ENCODE data around the gene ADAM12.

The ADAM12 gene

DNA sequence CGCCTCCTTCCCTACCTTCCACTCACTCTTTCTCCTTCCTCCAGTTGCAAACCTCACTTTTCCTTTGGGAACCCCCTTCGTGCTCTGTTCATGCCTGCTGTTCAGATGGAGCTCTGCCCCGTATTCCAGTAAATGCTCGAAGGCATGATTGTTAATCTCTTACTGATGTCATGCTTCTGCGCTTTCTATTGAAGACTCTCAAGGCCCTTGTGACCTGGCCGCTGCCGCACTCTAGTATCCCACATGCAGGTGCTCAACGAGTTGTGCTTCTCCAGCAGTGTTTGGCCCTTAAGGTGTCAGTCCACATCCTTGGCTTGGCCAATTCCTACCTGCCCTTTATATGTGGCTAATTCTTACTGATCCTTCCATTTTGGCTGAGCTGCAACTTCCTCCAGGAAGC lies 158.6 kb downstream of the ADAM12 start:
- DNase-seq: no peak

DNA sequence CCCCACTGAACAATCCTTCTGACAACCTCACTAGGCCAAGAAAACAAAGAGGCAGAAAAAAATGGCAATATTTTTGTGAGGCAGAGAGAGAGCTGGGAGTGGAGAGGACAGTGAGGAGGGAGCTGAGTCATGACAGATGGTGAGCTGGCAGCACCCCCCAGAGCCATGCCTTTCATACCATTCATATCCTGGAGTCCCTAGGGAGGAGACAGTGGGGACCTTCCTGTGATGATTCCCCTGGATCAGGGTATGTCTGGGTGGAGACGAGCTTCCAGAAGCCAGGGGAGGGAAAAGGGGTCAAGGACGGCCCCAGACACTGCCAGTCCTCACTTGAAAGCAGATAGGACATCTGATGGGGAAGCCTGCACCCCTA lies 160.5 kb downstream of the ADAM12 start:
- DNase-seq: no peak

DNA sequence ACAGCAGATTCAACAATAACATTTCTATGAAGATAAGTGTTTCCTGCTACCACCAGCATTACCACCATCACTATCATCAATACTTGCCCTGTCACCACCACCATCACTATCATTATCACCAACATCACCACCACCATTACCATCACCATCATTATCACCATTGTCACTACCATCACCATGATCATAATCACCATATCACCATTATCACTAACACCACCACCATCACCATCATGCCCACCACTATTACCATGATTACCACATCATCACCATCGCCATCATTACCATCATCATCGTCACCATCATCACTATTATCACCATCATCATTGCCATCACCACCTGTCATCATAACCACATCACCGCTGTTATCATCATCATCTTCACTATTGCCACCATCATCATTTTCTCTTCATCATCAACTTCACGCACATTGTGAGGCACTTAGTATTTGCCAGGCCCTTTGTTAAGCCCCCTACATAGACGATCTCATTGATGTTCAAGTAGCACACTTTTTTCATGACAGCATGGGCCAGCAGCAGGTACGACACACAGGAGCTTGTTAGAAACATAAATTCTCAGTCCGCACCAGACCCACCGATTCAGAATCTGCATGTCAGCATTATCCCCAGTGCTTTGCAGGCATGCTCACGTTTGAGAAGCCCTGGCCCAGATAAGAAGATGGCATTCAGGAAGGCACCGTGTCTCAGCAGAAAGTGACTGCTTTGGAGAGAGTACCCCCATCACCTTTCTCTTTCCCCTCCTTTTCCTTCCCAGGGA lies 161.1 kb downstream of the ADAM12 start:
- no peak for DNase-seq

DNA sequence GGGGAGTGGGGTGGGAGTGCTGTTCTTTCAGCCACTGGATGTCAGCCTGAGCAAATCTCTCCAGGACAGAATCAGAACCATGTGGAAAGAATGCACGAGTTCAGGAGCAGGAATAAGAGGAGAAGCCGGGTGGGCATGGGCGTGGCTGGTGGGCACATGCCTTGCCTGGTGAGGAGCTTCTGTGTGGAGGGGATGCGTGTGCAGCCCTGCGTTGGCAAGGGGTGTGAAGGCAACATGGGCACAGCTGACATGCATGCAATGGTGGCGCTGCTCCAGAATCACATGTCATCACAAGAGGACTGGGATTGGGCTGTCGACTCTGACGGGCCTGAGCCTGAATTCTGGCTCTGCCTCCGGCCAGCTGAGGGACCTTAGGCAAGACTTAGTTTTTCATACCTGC lies 162.1 kb downstream of the ADAM12 start:
- DNase-seq: no peak

DNA sequence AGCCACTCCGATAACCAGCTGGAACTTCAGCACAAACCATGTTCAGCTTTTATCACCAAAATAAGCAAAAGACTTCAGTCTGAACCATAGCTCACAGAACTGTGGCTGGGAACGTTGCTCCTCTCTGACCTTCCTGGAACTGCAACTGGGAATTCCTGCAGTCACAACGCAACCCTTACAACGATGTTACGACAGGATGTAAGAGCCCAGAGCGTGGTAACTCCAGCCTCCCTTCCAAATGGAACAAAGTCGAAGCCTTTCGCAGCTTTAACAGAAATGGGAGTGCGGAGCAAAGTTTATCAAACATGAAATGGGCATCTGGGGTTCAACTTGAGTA lies 162.6 kb downstream of the ADAM12 start:
- no peak for DNase-seq

DNA sequence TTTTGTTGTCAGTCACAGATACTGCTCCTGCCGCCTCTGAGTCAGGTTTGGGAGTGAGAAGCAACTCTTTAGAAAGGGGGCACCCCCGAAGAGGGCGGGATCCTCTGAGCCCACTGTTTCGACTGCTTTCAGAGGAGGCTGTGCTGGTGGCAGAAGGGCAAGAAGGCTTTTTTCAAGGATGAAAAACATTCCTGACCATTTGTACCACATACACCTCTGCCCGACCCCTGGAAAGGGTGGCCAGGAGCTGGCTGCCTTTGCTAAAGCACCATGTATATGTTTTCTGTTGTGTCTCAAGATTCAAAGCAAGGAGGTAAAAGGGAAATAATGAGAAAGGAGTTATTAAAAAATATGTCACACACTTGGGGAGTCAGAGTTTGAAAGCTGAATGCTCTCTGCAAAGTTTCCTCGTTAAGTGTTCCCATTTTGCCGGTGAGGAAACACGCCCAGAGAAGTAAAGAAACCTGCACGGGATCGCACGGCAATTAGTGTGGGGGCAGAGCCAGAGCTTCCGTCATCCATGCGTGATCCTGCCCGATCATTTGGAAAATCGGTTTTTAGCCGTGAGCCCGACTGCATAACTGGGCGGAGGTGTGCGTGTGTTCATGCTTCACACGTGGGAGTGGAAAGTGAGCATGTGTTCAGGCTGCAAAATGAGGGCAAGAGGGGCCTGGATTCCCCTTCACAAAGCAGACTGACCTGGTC lies 163.2 kb downstream of the ADAM12 start:
- DNase-seq: no peak

DNA sequence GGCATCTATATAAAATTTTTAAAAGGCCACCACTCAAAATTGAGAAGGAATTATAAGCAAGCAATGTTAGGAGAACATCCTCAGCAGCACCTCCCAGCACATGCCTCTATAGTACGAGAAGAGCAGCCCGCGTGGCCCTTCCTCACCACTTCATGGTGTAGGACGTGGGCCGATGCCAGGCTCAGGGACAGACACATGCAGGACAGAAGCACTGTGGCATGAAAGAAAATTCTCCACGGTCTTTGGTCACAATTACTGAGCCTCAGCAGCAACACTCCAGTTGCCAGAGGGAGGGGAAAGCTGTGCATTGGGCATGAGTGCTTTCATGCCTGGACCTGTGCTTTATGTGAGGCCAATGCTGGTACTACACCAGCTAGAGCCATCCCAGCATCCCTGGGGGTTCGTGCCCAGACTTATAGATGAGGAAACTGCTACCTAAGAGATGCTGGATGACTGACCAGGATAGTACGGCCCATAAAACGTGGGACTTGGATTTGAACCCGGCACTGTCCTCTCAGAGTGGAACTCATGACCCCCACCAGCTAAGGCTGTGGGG lies 164.7 kb downstream of the ADAM12 start:
- DNase-seq: no peak

DNA sequence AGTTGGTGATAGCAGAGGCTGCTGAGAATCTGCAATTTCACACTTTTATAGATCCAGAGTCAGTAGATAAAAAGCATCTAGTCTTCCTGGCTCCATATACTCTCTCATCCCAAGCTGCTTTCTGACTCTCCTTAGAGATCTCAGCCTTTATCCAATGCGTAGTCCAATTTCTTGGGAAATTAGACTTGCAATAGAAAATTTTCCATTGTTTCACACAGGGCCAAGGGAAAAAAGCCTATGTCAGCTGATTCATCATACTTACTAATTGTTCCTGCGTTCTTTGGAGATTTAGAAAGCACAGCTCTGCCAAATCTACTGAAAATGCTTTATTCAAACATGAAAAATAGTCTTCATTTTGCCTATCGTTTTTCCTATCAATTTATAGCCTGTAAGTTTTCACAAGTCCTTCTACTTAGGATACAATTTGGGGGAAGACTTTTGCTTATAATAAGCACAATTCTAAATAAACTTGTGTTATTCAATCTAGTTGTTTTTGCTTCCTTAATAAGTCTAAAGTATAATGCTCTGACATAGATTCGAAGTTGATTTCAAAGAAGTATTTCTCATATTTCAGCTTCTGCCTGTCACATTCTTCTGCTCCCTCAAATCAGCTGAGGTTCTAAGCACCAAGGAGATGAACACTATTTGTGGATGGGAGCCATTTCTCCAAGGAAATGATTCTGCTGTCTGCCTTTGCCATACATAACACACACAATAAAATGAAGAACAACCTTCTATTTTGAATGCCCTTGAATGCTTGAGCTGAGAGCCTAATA lies 165.4 kb downstream of the ADAM12 start:
- DNase-seq: no peak

DNA sequence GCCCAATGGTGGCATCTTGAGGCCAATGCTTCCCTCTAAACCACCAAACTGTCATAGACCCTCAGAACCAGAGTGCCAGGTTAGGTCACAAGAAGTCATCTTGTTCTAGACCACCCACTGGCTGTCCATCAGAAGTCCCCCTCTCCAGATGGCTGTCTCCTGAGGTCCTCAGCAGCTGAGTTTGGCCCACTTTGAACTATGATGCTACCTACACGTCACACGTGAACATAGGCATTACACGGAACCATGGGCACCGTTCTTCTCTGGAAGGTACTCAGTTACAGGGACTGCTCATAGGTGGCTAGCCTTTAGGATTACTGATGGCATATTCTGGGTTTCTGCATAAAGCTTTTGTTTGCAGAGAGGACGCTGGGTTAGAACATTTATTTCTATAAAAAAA lies 166.4 kb downstream of the ADAM12 start:
- DNase-seq: no peak

DNA sequence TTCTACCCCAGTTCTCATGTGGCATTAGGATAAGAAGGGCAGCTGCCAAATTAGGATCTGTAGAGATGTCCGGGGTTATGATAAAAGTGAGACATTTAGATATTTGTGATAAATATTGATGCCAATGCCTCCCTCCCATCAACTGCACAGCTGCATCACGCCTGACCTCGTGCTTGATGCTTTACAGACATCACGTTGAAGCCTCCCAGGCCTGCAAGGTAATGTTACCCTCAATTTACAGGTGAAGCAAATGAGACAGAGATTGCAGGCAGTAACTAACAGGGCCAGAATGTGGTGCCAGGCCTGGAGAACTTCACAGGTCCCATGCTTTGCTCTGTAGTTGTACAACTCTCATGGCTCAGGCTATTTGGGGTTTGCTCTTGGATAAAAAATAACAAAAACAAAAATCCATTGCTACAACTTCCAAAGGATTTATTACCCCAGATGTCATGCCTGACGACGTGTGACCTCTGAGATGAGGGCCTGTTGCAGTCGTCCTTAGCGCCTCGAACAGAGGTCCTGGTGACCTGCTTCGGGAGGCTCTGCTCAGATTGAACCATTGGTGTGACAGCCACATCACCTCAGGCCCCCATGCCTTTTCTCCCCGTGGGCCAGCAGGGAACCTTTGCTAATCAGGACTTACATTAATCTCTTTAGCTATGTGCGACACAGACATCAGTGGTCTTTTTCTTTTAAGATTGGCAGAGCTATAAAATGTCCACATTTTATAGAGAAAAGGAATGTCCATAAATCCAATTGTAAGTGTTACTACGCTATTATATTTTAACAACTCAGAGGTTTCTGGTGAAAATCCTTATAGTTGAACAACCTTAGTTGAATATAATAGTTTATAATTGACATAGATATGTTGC lies 169.3 kb downstream of the ADAM12 start:
- no peak for DNase-seq

DNA sequence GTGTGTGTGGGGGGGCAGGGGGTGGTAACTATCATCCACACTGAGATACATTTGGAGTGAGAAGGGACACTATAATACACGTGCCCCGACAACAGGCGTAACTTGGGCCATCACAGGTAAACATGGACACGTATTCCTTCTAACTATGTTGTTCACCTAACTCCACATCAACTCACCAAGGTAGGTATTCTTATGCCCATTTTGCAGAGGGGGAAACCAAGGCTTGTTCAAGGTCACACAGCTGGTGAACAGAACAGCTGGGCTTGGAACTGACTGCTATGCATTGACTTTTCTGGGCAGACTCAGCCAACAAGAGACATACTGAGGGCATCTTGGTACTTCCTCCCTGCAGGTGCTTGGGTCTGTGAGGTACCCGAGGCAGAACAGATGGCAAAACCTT lies 170.1 kb downstream of the ADAM12 start:
- no peak for DNase-seq

DNA sequence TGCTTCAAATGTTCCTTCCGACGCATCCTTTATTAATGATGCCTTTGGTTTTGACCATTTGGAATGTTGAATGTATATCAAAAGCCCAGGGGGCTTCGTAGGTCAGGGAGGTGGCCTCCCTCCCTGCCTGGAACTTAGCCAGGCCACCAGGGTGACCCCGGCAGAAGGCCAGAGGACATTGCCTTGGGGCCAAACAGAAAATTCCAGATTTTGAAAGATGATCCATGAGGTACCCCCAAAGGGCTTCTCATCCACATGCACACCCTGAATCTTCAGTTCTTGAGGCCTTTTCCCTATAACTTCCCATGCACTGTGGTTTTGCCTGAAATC lies 171.7 kb downstream of the ADAM12 start:
- DNase-seq: no peak

DNA sequence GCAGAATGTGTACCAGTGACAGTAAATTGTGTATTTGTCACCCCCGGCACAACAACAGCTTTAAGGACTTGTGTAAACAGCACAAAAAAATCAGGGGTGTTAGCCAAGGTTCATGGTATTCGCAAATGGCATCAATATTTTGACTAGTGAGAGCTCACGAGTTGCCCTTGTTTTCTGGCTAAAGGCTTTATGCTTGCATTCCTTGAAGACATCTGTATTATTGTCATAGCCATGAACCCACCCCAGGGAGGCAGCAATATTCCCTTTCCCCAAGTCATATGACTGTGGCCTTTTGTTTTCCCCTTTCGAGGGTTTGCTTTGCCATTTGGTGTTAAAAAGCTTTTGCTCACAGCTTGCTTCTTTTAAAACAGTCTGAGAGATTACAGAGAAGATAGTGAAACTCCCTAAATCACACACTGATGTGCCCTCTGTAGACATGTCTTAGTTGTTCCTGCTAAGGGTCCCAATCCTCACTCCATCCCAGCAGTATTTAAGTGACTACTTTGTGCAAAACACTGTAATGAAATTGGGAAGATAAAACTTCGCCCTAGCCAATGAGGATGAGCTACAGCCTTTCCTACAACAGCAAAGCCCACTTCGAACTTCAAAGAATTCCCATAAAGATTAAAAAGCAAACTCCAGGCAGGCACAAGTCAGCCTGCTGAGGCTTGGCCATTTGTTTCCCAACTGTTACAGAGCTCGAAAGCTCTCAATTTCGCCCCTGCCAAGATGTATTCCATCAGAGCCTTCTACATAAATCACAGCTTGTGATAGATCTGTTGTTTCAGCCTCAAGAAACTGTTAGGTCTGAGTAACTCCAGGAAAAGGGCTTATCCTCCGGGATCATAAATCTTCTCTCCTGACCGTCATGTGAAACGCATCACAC lies 172.3 kb downstream of the ADAM12 start:
- no peak for DNase-seq

DNA sequence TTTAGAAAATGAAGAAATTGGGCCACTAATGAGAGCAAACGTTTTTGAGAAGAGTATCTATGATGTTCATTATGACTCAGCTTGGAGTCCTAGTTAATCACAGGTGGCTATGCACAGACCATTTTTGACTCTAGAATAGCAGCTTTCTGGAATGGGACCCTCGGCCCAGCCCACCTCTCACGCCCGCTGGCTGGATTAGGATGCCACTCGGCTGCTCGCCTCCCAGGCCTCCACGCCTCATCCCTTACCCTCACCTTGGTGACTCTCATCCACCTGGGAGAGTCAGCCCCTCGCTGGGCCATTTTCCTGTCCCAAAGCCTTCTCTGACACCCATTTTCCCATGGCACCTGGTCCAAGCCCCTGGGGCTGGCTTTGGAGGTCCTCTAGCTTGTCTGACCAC lies 173.6 kb downstream of the ADAM12 start:
- no peak for DNase-seq

DNA sequence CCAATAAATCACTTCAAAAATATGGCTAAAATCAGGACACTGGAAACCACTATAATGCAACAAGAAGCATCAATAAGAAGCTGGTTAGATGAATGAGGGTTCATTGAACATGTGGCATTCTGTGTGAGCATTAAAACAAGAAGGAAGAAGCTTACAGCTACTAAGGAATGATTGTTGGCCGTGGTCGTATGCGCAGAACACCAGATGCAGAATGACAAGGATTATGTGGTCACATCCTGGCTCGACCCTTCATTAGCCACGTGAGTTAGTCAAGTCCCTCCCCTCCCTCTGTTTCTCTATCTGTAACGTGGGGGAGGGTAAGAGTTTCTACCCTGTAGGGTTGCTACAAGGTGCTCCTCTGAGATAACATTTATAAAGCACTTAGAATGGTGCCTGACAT lies 174.3 kb downstream of the ADAM12 start:
- DNase-seq: no peak

DNA sequence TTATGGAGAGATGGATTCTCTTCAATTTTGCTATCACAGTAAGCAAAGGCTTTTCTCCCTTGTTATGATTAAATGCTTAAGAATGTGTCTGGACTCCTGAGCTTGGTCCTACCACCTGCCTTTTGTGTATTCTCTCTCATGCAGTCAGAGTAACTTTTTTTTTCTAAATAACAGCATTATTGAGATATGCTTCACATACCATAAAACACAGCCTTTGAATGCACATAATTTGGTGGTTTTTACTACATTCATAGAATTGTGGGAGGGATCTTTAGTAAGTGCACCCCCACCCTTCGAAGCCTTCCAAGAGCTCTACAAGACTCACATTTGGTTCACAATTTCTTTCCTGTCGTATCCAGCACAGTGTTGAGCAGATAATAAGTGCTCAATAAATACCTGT lies 175.5 kb downstream of the ADAM12 start:
- DNase-seq: no peak

DNA sequence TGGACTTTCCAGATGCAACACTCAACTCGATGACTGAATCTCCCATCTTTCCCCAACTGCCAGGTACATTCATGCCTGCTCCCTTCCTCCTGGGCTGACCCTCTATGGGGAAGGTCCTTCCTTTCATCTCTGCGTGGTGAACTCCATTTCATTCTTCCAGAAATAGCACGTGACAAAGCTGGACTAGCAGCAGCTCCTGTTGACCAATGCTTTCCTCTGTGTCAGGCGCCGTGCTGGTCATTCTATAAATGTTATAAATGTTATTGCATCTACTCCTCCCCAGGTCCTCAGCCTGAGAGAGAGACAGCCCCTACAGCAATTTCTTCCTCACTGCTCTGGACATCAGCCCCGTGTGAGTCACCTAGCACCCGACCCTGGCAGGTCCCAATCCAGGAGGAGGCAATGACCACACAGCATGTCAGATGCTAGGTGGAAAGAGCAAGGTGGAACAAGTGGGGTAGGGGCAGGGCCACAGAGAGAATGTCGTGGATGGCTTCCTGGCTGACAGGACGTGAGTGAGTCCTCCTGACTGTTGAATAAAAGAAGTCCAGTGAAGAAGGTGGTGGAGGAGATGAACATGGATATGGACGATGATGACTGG lies 178.1 kb downstream of the ADAM12 start:
- DNase-seq: no peak

DNA sequence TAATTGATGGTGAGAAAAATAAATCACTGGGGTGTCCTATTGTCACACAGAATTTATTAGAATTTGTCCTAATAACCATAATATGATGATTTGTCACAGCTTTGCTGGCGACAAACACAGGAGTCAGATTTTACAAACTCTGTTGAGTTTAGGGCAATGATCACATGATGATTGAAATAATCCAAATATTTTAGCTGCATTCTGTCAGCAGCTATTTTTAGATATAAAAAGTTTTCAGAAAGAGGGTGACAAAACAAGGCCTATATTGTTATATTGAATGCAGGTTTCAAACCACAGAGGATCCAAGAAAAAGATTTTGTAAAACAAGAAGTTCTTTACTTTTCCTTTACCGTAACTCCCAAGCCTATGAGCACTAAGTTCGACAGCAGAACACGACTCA lies 178.8 kb downstream of the ADAM12 start:
- DNase-seq: no peak

DNA sequence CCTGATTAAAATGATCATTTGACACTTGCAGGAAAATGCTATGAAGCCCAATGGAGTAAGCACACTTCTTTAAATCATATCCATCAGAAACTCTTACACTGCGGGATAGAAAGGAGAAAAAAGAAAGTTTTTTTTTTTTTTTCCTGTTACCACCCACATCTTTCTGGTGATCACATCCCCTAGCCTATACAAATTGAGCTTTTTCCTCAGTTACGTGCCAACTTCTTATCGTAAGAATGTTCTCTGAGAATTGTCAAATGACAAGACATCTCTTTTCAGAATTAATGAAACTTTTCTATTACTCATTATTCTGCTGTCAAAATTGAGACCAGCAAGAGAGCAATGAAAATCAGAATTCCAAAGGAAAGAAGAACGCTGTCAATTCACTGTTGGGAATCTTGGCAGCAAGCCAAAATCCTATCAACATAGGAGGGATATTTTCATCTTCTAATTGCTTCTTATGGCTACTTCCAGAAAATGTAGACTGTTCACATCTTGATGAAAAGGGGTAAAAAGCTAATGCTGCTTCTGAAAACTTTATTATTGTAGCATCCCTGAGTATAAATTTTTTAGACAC lies 179.5 kb downstream of the ADAM12 start:
- no peak for DNase-seq

DNA sequence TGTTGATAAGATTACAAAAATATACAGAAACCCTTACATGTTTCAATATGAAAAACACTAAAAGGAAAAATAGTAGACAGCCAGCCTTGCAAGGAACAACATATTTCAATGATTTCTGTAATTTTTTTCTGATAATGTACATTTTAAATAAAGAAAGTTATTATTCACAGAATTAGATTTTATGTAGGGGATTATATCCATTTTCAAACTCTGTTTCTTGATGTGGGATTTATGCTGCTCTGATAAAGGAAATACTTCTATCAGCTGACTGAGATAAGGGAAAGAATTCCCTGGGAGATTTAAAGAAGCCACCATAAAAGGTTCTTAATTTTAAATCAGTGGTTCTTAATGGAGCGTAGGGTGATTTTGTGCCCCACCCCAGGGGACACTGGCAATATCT lies 180.4 kb downstream of the ADAM12 start:
- no peak for DNase-seq

DNA sequence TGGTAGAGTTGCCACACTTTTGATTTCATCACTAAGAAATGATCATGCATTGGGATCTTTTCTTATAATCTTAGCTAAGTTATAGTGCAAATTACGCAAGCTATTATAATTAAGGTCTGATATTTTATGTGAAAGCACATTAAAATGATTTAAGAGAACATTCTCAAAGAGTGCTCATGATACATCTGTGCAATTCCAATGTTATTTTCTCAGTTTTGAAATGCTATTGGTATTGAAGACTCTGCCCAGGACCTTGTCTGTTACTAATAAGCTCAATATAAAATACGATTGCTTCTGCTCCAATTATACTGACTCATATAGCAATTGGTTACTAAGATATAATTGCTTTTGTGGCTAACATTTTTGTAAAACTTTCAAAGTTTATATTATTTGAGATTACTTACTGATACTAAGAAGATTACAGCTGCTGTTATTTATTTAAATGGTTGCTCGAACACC lies 180.9 kb downstream of the ADAM12 start:
- no peak for DNase-seq

All from right forelimb (tissue), 1 donor.